Left renal pelvis (tissue), 4 donors: ENCODE results near the gene MBNL1. TPM values are rescaled to one million over a fixed set of nuclear protein-coding genes. Genes with fewer than 3 reads are reported as not detected.

Source experiments
- DNase-seq, 4 donors: peaks; one replicate each; pipeline ENCODE4 v3.0.0-alpha.2; 2013; ENCODE audit warnings: low read depth in 4 of 4, low spot score in 3 of 4
- polyA plus RNA-seq, 4 donors: library from polyadenylated mRNA; unstranded; fragments of 120-200 nt; gene quantifications; one replicate each; pipeline ENCODE4 v1.2.1, GENCODE V29; 2013; ENCODE audit not compliant: insufficient read length in 4 of 4

The MBNL1 gene
- polyA plus RNA-seq, 4 donors: 48.3 to 62.7 (median 55.5) TPM

- no peak for DNase-seq
These were observed 192.2 kb downstream of the MBNL1 start for GRCh38 chr3:152460936-152461335.

GRCh38 chr3:152461460-152461859 lies 192.7 kb downstream of the MBNL1 start:
- no peak for DNase-seq

GRCh38 chr3:152466784-152467183 lies 198.1 kb downstream of the MBNL1 start:
- no peak for DNase-seq

GRCh38 chr3:152469248-152470025 lies 200.7 kb downstream of the MBNL1 start:
- DNase-seq: no peak

GRCh38 chr3:152470095-152470494 lies 201.4 kb downstream of the MBNL1 start:
- DNase-seq: no peak

GRCh38 chr3:152470893-152471292 lies 202.2 kb downstream of the MBNL1 start:
- no peak for DNase-seq

GRCh38 chr3:152471814-152472671 lies 203.3 kb downstream of the MBNL1 start:
- DNase-seq: peak; percentile 23 to 38 (median 32)

GRCh38 chr3:152472672-152472954 lies 203.9 kb downstream of the MBNL1 start:
- DNase-seq: no peak

GRCh38 chr3:152474585-152474984 lies 205.9 kb downstream of the MBNL1 start:
- DNase-seq: peak in 1 of 4 donors; percentile 14

GRCh38 chr3:152477422-152477821 lies 208.7 kb downstream of the MBNL1 start:
- DNase-seq: no peak

GRCh38 chr3:152480282-152480953 lies 211.7 kb downstream of the MBNL1 start:
- DNase-seq: no peak

- DNase-seq: no peak
These were observed 217.6 kb downstream of the MBNL1 start for GRCh38 chr3:152486364-152486763.

- DNase-seq: no peak
These were observed 219.7 kb downstream of the MBNL1 start for GRCh38 chr3:152488449-152488848.

- no peak for DNase-seq
These were observed 223.2 kb downstream of the MBNL1 start for GRCh38 chr3:152491922-152492321.

- DNase-seq: no peak
These were observed 227.6 kb downstream of the MBNL1 start for GRCh38 chr3:152496286-152496685.

GRCh38 chr3:152496716-152497115 lies 228.0 kb downstream of the MBNL1 start:
- no peak for DNase-seq

GRCh38 chr3:152497457-152497856 lies 228.7 kb downstream of the MBNL1 start:
- no peak for DNase-seq

GRCh38 chr3:152497890-152498289 lies 229.2 kb downstream of the MBNL1 start:
- no peak for DNase-seq

- no peak for DNase-seq
These were observed 231.2 kb downstream of the MBNL1 start for GRCh38 chr3:152499791-152500385.

GRCh38 chr3:152505926-152506325 lies 237.2 kb downstream of the MBNL1 start:
- DNase-seq: no peak

- no peak for DNase-seq
These were observed 240.0 kb downstream of the MBNL1 start for GRCh38 chr3:152508705-152509104.
